GM21515 (cell line): ENCODE results near the gene NDST4.

Experiments
- ATAC-seq: cut with Tn5 transposase; IDR thresholded peaks from one replicate; pipeline ENCODE4 v1.9.1; 2021; ENCODE audit not compliant: unreplicated experiment

Gene NDST4

GRCh38 chr4:115113506-115114106, at the start of gene NDST4:
TSS of gene NDST4 (minus strand) at chr4:115113620. CDS start at chr4:115077036, 36,584 bp downstream.
- ATAC-seq, result no peak

GRCh38 chr4:115159141-115159540, 45.7 kb upstream of the NDST4 start:
- no peak for ATAC-seq

GRCh38 chr4:115158296-115158695, 44.9 kb upstream of the NDST4 start:
- no peak for ATAC-seq

- no peak for ATAC-seq
Observed at GRCh38 chr4:115154826-115155225, 41.4 kb upstream of the NDST4 start.

- ATAC-seq, result no peak
Observed at GRCh38 chr4:115152965-115153364, 39.5 kb upstream of the NDST4 start.

- peak; percentile 80 for ATAC-seq
Observed at GRCh38 chr4:115152081-115152480, 38.7 kb upstream of the NDST4 start.

- ATAC-seq, result no peak
Observed at GRCh38 chr4:115149106-115149505, 35.7 kb upstream of the NDST4 start.

GRCh38 chr4:115145393-115146160, 32.2 kb upstream of the NDST4 start:
- no peak for ATAC-seq

GRCh38 chr4:115128037-115128436, 14.6 kb upstream of the NDST4 start:
- no peak for ATAC-seq

GRCh38 chr4:115126491-115126890, 13.1 kb upstream of the NDST4 start:
- ATAC-seq, result no peak

- ATAC-seq, result no peak
Observed at GRCh38 chr4:115121351-115122043, 8.1 kb upstream of the NDST4 start.

GRCh38 chr4:115119804-115120352, 6.5 kb upstream of the NDST4 start:
- no peak for ATAC-seq

GRCh38 chr4:115117651-115118050, 4.2 kb upstream of the NDST4 start:
- no peak for ATAC-seq

GRCh38 chr4:115110191-115111181, 2.9 kb downstream of the NDST4 start:
- ATAC-seq, result no peak

- ATAC-seq, result no peak
Observed at GRCh38 chr4:115108850-115109249, 4.6 kb downstream of the NDST4 start.

- no peak for ATAC-seq
Observed at GRCh38 chr4:115107411-115107810, 6.0 kb downstream of the NDST4 start.

GRCh38 chr4:115101675-115102074, 11.7 kb downstream of the NDST4 start:
- ATAC-seq, result no peak

- ATAC-seq, result peak; percentile 76
Observed at GRCh38 chr4:115090483-115091075, 22.8 kb downstream of the NDST4 start.

GRCh38 chr4:115082633-115083032, 30.8 kb downstream of the NDST4 start:
- ATAC-seq, result no peak

- no peak for ATAC-seq
Observed at GRCh38 chr4:115076691-115077090, 36.7 kb downstream of the NDST4 start.
